VCaP (cell line): ENCODE results near the gene CLEC3A.
"Not testable (repeated sequence)": the region's sequence is repeated elsewhere in the genome, so short reads cannot be mapped to it uniquely, and the experiment has no call there.

Experiments used
- H3K27ac ChIP-seq: fragments of 450-650 bp; 2 replicates; pipeline ENCODE4 v1.5.1; 2017
- CTCF ChIP-seq: fragments of 450-650 bp; conservative IDR thresholded peaks from 2 replicates; pipeline ENCODE4 v1.5.1; 2017; ENCODE audit warnings: mild to moderate bottlenecking, moderate library complexity

Gene CLEC3A

GRCh38 chr16:77989846-77990245 lies 32.5 kb upstream of the CLEC3A start:
- no peak overlapping the region for H3K27ac ChIP-seq
- TF ChIP-seq CTCF = no peak

GRCh38 chr16:77991701-77992100 lies 30.6 kb upstream of the CLEC3A start:
- H3K27ac ChIP-seq = no peak overlapping the region
- TF ChIP-seq CTCF = no peak

- not testable (repeated sequence) for H3K27ac ChIP-seq
Observed at GRCh38 chr16:77992381-77992780, 30.0 kb upstream of the CLEC3A start.

- no peak for TF ChIP-seq CTCF
- H3K27ac ChIP-seq = no peak overlapping the region
Observed at GRCh38 chr16:77993111-77993985, 29.0 kb upstream of the CLEC3A start.

GRCh38 chr16:77995843-77996455 lies 26.4 kb upstream of the CLEC3A start:
- no peak for TF ChIP-seq CTCF

GRCh38 chr16:77998350-77999023 lies 23.9 kb upstream of the CLEC3A start:
- H3K27ac ChIP-seq = no peak overlapping the region
- TF ChIP-seq CTCF = no peak

More at GRCh38 chr16:77995843-77996455, 26.4 kb upstream of the CLEC3A start:
- no peak overlapping the region for H3K27ac ChIP-seq

- no peak overlapping the region for H3K27ac ChIP-seq
- TF ChIP-seq CTCF = no peak
Observed at GRCh38 chr16:78001451-78002025, 20.8 kb upstream of the CLEC3A start.
